SW 1271 (cell line): Measurements from ENCODE around the gene PDGFRA.

Experiments
- DNase-seq, 2 experiments: peaks; one replicate each; lab custom pipeline; 2025; lab: John Stamatoyannopoulos, UW

Gene PDGFRA

DNA sequence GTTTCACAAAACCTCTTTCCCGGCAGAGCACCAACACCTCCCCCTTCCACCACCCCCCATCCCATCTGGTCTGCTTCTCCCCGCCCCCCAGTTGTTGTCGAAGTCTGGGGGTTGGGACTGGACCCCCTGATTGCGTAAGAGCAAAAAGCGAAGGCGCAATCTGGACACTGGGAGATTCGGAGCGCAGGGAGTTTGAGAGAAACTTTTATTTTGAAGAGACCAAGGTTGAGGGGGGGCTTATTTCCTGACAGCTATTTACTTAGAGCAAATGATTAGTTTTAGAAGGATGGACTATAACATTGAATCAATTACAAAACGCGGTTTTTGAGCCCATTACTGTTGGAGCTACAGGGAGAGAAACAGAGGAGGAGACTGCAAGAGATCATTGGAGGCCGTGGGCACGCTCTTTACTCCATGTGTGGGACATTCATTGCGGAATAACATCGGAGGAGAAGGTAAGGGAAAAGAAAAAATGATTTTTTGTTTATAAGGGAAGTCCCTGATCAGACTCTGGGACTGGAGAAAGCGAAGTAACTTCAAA lies at the start of gene PDGFRA:
Gene PDGFRA, plus strand, starts transcription at position 333 of the 541 bp plus-strand sequence. CDS start 29,476 bp downstream, outside the sequence.
- no peak for DNase-seq

DNA sequence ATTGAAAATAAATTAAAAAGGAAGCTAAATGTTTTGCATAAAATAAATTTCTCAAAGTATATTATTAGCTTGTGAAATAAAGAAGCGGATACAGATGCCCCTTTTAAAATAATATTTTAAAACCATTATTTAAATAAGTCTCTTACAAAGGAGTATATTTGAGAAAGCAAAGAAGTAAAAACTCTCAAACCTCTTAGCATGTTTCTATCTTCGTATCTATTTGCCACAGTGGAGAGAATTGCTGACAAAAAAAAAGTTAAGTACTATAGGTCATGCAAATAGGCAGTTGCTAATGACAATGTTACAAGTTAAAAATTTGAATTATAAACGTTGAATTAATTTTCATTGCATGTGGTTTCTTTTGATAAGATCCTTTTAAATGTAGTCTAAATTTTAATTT lies 44.5 kb upstream of the PDGFRA start:
- no peak for DNase-seq

DNA sequence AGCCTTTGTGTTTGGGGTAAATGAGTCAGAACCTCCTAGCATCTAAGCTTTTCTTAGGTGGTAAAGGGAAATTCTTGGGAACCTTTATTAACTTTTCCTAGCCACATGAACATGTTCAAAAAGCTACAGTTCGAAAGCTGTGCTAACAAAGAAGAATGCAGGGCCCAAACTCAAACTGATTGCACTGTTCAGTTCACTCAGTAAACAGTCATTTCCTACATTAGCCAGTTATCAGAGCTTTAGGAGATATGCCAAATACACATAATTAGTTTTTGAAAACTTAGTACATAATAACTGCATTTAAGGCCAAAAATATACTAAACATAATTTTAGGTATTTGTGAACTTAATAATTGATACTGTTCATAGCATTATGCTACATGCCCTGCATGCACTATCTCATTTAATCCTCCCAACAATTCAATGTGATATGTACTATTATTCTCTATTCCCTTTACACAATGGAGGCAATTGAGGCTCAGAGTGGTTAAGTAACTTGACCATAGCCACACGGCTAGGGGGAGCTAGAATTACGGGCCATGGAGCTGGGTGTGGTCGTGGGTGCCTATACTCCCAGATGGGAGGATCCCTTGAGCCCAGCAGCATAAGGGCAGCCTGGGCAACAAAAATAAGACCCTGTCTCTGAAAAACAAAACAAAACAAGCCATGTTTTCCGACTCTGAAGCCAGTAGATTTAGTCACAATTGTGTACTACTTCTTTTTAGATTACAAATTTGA lies 43.9 kb upstream of the PDGFRA start:
- DNase-seq, result no peak

DNA sequence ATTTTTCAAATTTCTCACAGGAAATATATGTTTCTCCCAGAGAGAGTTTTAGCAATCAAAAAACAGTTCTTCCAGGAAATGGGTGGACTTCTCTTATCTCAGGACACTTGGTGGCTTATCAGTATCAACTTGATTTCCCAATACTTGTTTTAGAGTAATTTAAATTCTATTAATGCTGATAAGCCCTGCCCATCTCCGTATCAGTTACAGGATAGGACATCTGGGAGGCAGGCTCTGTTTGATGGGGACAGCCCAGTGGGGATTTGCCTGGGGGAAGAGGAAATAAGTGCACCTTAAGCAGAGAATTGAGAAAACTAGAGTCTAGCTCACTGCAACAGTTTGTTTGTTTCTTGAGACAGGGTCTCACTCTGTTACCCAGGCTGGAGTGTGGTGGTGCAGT lies 43.2 kb upstream of the PDGFRA start:
- DNase-seq, result no peak

DNA sequence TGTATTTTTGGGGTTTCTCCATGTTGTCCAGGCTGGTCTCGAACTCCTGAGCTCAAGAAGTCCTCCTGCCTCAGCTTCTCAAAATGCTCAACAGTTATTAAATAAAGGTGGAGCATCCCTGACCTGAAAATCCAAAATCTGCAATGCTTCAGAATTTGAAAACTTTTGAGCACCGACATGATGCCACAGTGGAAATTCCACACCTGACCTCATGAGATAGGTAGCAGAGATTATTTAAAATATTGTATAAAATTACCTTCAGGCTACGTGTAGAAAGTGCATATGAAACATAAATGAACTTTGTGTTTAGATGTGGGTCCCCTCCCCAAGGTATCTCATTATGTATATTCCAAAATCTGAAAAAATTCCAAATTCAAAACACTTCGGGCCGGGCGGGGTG lies 42.7 kb upstream of the PDGFRA start:
- DNase-seq, result no peak

DNA sequence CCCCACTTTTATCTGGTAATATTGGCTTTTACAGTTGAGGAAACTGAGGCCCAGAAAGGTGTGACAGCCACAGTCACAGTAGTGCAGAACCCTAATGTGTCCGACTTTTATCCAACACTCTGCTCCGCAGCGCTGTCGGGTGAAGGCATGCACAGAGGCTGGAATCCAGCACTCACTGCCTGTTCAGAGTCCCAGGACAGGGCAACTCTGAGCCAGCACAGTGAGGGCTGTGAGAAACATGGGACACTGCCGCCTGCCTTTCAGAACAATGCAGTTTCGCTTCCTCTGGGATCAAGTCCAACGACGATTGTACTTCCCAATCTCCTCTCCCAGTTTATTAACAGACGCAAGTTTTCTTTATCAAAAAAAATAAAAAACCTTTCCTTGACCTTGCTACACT lies 41.9 kb upstream of the PDGFRA start:
- DNase-seq, result no peak

DNA sequence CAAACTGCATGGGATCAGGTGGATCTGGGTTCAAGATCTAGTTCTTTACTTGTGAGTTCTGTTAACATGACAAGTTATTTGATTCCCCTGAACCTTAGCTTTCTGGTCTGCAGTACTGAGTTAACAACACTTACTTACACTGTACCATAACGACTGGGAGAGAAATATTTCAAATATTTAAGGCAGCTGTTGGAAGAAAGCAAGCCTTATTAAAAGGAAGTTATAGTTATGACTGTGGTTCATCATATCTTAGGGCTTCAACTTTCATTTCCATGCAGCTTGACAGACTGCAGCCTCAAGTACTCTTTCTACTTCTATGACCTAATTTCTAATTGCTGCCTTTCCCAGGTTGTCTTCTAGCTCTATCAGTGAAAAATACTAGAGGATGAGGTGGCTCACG lies 40.0 kb upstream of the PDGFRA start:
- DNase-seq, result no peak

DNA sequence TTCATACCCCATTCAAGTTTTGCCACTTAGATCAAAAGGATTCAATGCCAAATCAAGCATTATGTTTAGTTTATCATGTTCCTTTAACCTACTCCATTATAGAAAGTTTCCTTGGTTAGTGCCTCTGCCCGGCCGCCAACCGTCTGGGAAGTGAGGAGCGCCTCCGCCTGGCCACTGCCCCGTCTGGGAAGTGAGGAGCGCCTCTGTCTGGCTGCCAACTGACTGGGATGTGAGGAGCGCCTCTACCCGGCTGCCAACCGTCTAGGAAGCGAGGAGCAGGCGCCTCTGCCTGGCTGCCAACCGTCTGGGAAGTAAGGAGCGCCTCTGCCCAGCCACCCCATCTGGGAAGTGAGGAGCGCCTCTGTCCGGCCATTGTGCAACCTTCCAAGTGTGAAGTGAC lies 36.3 kb upstream of the PDGFRA start:
- DNase-seq, result no peak

DNA sequence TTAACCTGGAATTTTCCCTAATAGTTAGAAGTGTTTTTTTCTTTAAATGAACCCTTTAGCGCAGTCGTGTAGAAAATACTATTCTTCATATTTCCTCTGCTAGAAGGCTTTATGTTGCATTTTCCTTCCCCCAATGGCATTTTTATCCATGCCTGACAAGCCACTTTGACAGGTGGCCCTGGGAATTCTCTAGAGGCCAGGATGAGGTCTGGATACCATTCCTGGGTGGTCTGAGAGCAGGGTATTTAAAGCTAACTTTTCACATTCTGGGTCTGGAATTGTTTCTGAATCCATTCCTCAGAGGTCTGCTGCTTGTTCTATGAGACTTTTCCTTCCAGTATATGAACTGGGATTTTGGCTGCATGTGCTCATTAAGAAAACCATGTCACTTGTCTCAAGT lies 31.2 kb upstream of the PDGFRA start:
- DNase-seq, result no peak

DNA sequence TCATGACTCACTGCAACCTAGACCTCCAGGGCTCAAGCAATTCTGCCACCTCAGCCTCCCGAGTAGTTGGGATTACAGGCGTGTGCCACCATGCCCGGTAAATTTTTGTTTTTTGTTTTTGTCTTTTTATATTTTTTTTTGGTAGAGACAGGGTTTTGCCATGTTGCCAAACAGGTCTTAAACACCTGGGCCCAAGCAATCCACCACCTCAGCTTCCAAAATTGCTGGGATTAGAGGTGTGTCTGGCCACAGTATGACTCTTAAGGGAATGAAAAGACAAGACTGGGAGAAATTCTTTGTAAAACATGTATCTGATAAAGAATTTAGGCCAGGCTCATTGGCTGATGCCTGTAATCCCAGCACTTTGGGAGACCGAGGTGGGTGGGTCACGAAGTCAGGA lies 29.2 kb upstream of the PDGFRA start:
- DNase-seq, result no peak

DNA sequence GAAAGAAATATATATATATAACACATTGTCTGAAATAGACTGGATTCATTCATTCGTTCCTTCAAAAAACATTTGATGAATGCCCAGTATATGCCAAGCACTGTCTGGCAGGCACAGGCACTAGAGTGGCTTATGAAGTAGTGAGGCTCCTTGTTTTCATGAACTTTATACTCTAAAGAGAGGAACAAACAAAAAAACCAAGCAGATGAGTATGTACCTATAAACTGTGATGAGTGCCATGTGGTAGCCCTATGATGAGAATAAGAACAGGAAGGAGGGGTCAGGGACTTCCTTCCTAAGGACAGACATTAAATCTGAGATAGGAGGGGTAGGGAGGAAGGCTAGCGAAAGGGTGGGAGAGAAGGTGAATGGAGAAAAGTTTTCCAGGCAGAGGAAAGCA lies 19.5 kb upstream of the PDGFRA start:
- no peak for DNase-seq

DNA sequence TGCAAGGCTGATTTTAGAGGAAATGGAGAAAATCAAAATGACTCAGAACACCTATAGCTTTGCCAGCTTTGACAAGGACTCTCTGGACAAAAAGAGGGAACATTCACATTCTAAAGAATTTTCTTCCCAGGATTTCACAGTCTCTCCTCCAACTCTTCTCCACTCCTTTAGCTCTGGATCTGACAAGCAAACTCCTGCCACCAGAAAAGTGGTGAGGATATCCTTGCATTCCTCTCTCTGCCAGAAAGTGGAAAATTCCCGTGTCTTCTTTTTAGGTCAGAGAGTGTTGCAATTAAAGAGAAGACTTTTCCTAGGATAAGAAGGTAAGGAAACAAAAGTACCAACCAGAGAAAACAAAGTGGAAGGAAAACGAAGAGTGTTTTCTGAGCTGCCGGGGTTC lies 16.1 kb upstream of the PDGFRA start:
- DNase-seq, result no peak

DNA sequence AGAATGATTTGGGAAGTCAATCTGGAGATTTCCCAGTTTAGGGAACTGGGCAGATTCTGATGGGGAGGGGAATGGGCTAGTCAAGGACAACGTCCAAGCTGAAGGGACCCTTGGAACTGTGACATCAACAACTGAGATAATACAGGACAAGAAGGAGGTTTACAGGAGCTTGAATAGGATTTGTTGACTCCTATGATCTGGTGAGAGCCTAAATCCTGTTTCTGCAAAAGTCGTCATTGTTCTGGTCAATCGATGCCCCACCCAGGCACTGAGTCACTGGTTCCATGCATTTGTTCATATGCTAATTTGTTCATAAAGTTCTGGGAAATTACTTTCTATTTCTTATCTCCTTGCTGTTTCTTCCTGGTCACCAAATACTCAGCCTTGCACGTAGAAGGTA lies 15.3 kb upstream of the PDGFRA start:
- DNase-seq, result no peak

DNA sequence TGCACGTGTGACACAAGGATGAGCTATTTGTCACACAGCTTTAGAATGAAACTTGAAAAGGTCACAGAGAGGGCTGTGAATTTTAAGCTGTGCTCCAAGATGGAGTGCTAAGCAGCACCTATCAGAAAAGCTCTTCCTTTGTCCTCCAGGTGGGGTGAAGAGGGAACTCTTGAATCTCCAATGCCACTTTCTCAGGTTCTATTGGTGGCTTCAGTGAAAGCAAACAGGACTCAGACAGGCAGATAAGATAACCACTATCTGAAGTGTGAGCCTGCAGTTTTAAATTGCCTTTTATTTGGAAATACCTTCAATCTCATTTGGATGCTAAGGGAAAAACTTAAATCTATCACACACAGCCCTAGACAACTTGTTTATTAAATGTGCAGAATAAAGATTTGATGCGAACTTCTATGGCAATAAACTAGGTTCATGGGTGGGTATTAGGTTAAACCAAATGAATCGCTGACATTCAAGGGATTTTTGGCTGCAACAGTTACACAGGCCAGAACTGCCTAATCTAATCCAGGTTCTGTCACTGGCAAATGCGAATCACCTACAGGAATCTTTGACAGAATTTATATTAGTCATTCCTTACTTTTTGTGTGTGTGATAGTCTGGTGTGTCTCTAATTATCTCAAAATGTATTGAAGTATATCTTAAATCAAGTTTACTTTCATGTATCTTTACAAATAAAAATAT lies 13.6 kb upstream of the PDGFRA start:
- DNase-seq, result no peak

DNA sequence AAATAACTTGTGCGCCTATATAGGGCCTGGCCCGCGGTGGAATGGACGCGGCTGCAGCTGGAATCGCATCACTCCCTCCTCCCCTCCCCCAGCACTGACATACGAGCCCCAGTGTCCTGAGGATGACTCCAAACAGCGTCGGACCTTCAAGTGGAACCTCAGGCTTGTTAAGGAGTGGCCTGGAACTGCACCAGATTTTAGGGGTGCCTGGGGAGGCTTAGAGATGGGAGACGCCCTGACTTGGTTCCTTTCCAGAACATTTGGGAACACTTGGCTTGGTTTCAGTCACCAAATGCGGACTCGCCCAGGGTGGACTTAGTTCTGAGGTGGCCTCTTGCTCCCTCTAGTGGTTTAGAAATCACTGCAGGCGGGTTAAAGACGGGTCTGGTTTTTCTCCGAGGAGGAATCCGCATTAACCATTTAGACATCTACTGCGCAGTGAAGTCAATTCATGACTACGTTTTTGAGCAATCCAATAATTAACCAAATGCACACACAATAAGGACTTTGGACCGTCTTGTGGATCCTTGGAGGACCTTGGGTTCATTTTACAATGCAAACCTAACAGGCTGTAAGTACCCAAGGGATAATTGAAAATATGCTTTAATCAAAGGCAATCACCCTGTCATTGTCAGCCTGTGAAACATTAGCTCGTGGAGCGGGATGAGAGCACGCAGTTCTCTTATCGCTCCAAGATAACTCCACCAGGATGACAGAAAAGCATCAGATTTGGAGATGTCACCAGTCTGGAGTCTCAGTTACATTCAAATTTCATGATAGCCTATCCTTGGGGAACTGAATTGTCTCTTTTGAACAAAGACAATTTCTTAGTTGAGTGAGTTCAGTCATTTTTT lies 11.2 kb upstream of the PDGFRA start:
- DNase-seq, result peak; percentile 21 to 70

DNA sequence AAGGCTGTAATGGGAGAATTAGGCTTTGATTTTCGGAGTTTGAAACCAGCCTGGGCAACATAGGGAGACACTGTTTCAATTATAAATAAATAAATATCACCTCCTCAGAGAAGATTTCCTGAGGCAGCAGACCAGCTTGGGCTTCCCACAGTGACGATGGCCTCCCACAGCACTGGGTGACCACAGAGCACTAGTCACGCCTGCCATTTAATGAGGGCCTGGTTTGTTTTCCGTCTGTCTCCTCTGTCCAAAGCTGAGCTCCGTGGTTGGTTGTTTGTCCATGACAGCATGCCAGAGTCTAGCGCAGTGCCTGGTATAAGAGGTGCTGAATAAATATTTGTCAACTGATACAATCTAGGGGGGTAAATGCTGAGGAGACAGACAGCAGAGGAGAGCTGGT lies 10.4 kb upstream of the PDGFRA start:
- DNase-seq, result no peak

DNA sequence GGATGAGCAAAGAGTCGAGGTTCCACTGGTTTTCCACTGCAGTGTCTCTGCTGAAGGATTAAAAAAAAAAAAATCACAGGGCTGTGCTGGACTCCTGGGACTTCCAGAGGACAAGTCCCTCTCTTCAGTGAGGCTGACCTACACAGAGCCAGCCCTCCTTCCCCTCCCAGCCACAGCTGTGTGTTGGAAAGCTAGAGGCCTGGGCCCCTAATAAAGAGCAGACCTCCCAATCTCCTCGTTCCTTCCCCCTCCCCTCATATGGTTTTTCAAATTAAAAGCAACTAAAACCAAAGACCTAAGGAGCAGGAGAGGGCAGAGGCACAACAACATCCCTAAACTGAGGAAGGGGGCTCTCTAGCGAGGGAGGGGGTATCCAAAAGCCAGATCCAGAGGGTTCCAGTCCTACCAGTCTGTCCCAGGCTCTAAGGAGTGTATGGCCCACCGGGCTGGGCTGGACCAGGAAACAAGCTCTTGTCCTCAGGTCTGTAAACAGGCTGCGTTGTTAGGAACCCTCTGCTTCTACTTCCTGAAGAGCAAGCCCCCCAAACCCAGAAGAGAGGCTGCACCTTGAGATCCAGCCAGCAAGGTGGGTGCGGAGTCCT lies 4.0 kb upstream of the PDGFRA start:
- no peak for DNase-seq

DNA sequence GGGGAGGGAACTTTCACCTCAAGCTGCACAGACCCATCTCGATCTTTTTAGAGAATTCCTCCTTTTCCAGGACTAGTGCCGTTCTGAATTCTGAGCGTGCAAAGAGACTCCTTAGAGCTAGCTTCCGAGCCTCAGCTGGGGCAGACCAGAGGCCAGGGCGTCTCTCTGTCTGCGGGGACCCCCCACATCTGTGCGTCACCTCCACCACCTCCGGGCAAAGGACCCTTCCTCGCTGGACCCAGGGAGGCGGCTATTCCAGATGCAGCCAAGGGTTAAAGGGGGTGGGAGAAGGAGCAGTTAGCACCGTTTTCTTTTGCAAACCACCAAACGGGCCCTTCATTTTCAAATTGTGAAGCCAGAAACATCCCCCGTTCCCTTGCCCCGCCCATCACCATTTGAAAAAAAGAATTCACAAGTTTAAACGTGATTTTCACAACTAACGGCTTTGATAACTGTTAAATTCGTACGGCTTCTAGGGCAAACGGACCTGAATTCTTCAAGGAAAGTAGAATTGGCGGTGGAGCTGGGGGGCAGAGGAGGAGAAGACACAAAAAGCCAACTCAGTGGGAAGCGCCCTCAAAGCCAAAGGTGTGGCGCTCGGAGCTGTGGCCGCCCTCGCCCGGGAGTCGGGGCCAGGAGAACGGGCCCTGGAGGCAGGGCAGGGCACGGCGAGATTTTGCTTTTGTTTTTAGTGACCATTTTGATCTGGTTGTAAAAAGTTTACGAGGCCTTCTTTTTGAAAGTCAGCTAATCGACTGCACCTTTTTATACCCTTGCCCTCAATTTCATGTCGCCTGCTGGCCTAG lies 3.3 kb upstream of the PDGFRA start:
- no peak for DNase-seq

DNA sequence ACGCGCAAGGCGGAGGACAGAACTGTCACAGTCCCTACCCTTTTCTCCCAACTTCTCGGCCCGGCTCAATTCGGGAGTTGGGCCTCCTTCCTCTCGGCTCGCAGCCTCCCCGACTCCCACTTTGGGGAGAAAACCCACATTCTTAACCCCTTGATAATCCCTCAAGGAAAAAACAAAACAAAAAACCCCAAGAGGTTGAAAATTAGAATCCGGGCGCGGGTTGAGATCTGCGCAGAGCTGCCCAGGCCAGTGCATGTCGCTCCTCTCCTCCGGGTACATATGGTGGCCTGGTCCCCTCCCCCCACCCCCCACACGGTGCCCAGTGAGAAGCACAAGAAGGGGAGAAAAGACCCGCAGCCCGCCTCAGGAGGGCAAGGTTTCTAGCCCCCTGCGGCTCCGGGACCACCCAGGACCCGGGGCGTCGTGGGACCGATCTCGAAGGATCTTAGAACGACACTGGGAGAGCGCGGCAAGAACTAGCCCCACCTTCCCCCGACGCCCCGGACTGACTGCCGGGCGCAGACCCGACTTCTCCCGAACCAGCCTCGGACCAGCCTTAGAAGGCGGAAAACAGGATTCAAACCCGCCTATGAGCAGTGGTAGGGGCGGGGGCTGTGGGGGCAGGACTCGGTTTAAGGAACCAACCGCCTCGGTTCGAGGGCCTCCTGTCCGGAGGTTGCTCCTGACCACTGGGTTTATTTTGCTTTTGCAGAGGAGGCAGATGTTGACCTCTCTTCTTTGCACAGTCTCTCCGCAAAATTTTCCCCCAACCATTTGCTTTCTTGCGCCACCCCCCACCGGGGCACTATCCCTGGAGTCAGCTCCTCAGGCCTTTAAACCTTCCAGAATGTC lies 2.5 kb upstream of the PDGFRA start:
- no peak for DNase-seq
